Glomerular endothelial cell (primary cell): Measurements from ENCODE around the gene TLN1. TPM values are rescaled to one million over a fixed set of nuclear protein-coding genes. Genes with fewer than 3 reads are reported as not detected.

Experiments
- DNase-seq: peaks from one replicate; pipeline ENCODE4 v3.0.0-alpha.2; 2011; ENCODE audit warnings: low read depth, low spot score; ENCODE audit errors: extremely low read depth
- total RNA-seq: library from RNA; depleted of rRNA; stranded (reverse); fragments of >200 nt; gene quantifications from 2 replicates; pipeline ENCODE4 v1.2.3, GENCODE V29; 2015

The TLN1 gene
- total RNA-seq, 1 donor from 2014 or later: 424 TPM

DNA sequence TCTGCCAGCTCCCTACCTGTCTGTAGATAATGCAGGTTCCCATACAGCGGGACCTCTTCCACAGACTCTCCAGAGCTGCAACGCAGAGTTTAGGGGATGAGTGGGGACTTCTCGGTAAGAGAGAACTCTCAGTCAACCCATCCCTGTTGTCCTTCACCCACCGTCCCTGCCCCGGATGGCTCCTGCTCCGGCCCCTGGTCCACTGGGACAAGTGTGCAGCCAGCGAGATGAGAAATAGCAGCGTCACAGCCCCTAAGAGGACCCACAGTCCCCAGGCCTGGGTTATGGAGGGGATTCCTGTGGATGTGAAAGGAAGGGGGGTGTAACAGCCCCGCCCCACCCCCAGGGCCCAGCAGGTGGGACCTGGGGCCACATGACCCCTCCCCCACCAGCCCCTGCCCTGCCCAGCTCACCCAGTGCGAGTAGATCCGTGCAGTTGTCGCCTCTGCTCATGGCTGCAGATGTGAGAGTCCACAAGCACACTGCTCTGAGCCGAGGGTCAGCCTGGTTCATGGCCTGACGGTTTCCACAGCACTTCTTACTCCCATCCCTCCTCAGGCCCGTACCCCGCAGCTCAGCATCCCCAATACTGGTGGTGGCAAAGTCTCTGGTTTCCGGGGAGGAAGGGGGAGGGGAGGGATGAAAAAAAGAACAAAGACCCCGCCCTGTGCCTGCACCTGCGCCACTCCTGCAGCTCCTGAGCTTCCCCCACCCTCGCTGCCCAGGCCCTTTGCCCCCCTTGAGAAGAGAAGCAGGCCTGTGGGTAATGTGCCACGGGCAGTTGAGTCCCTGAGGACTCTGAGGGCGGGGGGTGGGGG is 81.4 kb downstream of the TLN1 start, which contains the start of gene SIT1:
TSS of gene SIT1 (minus strand) at position 591 of the 818 bp plus-strand sequence. CDS start at position 513, 78 bp downstream.
- no peak for DNase-seq

DNA sequence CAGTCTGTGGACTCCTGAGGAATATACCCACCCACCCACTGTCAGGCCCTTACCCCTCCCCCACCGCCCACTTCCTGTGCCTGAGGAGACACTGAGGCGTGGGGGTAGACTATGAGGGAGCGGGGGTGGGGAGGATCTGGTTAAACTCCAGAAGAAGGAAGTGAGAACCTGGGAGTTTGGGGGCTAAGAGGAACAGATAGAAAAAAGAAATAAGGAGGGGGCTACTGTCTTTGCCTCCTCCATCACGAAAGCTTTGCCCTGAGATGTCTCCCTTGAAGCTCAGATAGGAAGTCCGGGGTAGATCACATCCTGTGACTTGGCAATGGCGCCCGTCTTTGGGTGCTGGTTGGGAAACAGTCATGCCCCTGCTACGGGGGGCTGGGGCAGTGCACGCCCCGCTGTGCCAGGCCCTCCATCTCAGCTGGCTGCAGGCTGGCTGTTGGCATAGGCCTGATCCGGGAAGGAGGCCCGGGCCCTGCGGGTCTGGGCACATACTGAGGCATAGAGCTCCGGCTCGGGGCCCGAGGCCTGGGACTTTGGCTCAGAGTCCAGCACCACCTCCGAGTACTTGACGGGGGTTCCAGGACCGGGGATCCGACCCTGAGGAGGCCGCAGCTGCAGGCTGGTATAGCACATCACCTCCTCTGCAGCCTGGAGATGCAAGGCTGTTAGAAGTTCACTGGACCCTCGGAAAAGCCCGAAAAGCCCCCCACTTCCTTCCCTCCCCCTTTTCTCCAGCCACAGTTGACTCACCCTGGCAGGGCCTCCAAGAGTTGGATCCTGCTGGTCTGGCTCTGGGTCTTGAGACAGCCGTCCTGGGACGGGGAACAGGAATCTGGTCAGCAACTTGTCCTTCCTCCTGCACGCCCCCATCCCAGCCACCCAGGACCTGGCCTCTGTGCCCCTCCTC is 82.3 kb downstream of the TLN1 start:
- DNase-seq: no peak

Other genes starting within 250 kb of the TLN1 start
- gene RUSC2, start 242.1 kb downstream of the TLN1 start, total RNA-seq: 32.9 and 42.5 TPM in 2 replicates
- gene TESK1, start 126.9 kb downstream of the TLN1 start, total RNA-seq: 12.5 and 19.4 TPM in 2 replicates
- 1.3 TPM in 1 of 2 replicates, not detected in the other for gene CD72, start 113.8 kb downstream of the TLN1 start, total RNA-seq
- not detected in 2 replicates for gene SIT1, start 81.3 kb downstream of the TLN1 start, total RNA-seq
- 2,917 and 4,459 TPM in 2 replicates for gene RMRP, start 74.2 kb downstream of the TLN1 start, total RNA-seq
- 18.5 and 18.6 TPM in 2 replicates for gene CCDC107, start 73.9 kb downstream of the TLN1 start, total RNA-seq
- gene ARHGEF39, start 67.0 kb downstream of the TLN1 start, total RNA-seq: 0.39 and 0.58 TPM in 2 replicates
- gene CA9, start 58.3 kb downstream of the TLN1 start, total RNA-seq: 0.15 TPM in 1 of 2 replicates, not detected in the other
- gene TPM2, start 42.3 kb downstream of the TLN1 start, total RNA-seq: 290 and 300 TPM in 2 replicates
- gene CREB3, start 471 bp upstream of the TLN1 start, total RNA-seq: 77.0 and 78.6 TPM in 2 replicates
- gene GBA2, start 17.0 kb upstream of the TLN1 start, total RNA-seq: 43.3 and 102 TPM in 2 replicates
- gene RGP1, start 17.1 kb upstream of the TLN1 start, total RNA-seq: 16.5 and 22.9 TPM in 2 replicates
- 1.6 and 7.9 TPM in 2 replicates for gene MSMP, start 22.1 kb upstream of the TLN1 start, total RNA-seq
- gene NPR2, start 59.4 kb upstream of the TLN1 start, total RNA-seq: 15.9 and 16.6 TPM in 2 replicates
- 0.53 TPM in 1 of 2 replicates, not detected in the other for gene SPAG8, start 80.1 kb upstream of the TLN1 start, total RNA-seq
- 13.8 and 24.6 TPM in 2 replicates for gene HINT2, start 82.8 kb upstream of the TLN1 start, total RNA-seq
- not detected in 2 replicates for gene FAM221B, start 96.5 kb upstream of the TLN1 start, total RNA-seq
- 1.9 and 3.0 TPM in 2 replicates for gene TMEM8B, start 97.0 kb upstream of the TLN1 start, total RNA-seq
- not detected in 2 replicates for gene OR13J1, start 138.2 kb upstream of the TLN1 start, total RNA-seq
- 0.47 and 0.63 TPM in 2 replicates for gene HRCT1, start 174.0 kb upstream of the TLN1 start, total RNA-seq
- gene SPAAR, start 177.3 kb upstream of the TLN1 start, total RNA-seq: 8.1 and 16.3 TPM in 2 replicates
- not detected in 2 replicates for gene OR2S2, start 226.0 kb upstream of the TLN1 start, total RNA-seq